ENCODE results near the gene COLQ. TPM values are rescaled to one million over a fixed set of nuclear protein-coding genes. Genes with fewer than 3 reads are reported as not detected.

COLQ gene
- total RNA-seq, 4 donors from 2014 or later = 2.6 to 21.3 (median 4.0) TPM

DNA sequence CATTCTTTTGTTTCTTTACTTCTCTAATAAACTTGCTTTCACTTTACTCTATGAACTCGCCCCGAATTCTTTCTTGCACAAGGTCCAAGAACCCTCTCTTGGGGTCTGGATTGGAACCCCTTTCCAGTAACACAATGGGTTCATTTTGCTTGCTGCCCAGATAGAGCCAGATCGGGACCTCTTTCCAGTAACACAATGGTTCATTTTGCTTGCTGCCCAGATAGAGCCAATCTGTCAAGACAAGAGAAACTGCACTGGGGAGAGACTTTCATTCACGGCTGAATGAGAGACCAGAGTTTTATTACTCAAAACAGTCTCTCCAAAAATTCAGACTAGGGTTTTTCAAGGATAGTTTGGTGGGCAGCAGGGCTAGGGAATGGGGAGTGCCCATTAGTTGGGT lies 119.6 kb downstream of the COLQ start:
- no peaks in the 10 kb centered on the region for H3K36me3 ChIP-seq
- H3K9me3 ChIP-seq = no peaks in the 10 kb centered on the region
- H3K4me3 ChIP-seq = no peak overlapping the region
- no peaks in the 10 kb centered on the region for H3K27me3 ChIP-seq
- no peak overlapping the region for H3K27ac ChIP-seq
- TF ChIP-seq POLR2A (IDR thresholded peaks at IDR 0.05) = no peak
- TF ChIP-seq, protein P1, sequence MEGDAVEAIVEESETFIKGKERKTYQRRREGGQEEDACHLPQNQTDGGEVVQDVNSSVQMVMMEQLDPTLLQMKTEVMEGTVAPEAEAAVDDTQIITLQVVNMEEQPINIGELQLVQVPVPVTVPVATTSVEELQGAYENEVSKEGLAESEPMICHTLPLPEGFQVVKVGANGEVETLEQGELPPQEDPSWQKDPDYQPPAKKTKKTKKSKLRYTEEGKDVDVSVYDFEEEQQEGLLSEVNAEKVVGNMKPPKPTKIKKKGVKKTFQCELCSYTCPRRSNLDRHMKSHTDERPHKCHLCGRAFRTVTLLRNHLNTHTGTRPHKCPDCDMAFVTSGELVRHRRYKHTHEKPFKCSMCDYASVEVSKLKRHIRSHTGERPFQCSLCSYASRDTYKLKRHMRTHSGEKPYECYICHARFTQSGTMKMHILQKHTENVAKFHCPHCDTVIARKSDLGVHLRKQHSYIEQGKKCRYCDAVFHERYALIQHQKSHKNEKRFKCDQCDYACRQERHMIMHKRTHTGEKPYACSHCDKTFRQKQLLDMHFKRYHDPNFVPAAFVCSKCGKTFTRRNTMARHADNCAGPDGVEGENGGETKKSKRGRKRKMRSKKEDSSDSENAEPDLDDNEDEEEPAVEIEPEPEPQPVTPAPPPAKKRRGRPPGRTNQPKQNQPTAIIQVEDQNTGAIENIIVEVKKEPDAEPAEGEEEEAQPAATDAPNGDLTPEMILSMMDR (IDR thresholded peaks at IDR 0.05) = no peak
- H3K4me1 ChIP-seq = no peaks in the 10 kb centered on the region
- intact Hi-C loops (cut with DNase I; ENCODE audit: low total_unique reads) = no loop called here
- no peak for DNase-seq

Small RNA genes within 50 kb of the gene (microRNA-seq; reads per million reads assigned to microRNA genes)
- not detected for gene MIR4270 (ENCODE audit: borderline microRNAs expressed, borderline replicate concordance)

Small RNA genes within 50 kb of the gene (small RNA-seq; reads per million reads assigned to genes)
- gene MIR4270 (not detected), gene RN7SL110P (not detected), gene RNU6-1024P (not detected)

Other genes with a start within 250 kb of the COLQ start
- 100 to 1,000 TPM in 1 of 4 donors, 10 to 100 TPM in 3; 58.8 to 154 (median 75.5) TPM for gene SH3BP5, start 189.1 kb downstream of the COLQ start, total RNA-seq
- 10 to 100 TPM in 3 of 4 donors, 1 to 10 TPM in 1; 2.0 to 61.7 (median 25.9) TPM for gene METTL6, start 94.2 kb downstream of the COLQ start, total RNA-seq
- gene EAF1, start 94.1 kb downstream of the COLQ start, total RNA-seq = 10 to 100 TPM in 3 of 4 donors, 1 to 10 TPM in 1; 2.3 to 18.3 (median 15.6) TPM
- 10 to 100 TPM; 18.5 to 93.0 (median 25.7) TPM for gene HACL1, start 79.9 kb upstream of the COLQ start, total RNA-seq
- gene BTD, start 80.0 kb upstream of the COLQ start, total RNA-seq = 10 to 100 TPM in 3 of 4 donors, 1 to 10 TPM in 1; 6.5 to 31.3 (median 21.5) TPM